ENCODE results near the gene WBP2. TPM values are rescaled to one million over a fixed set of nuclear protein-coding genes. Genes with fewer than 3 reads are reported as not detected.

The WBP2 gene
- total RNA-seq, 1 donor = 31.1 TPM

DNA sequence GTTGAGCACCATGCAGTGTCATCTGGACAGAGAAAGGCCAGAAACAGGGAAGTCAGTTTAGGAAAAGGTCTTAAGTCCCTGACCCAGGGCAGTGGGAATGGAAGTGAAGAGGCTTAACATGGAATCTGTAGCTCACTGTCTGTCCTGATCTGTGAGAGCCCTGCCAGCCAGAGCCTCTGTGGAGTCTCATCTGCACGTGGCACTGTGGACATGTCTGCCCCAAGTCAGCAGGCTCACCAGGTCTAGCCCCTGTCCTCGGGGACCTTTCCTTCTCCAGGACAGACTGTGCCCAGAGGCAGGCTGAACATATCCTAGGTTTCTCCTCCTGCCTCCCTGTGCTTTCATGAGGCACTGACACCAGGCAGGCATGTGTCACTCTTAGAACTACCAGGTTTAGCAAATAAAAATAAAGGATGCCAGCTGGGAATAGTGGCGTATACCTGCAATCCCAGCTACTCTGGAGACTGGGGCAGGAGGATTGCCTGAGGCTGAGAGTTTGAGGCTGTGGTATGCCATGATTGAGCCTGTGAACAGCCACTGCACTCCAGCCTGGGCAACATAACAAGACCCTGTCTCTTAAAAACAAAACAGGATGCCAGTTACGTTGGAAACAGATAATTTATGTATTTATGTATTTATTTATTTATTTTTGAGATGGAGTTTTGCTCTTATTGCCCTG, 48.2 kb downstream of the WBP2 start:
- Histone ChIP-seq H3K27ac (ENCODE audit: low read depth, low read length) (no peak overlapping the region), H2AFZ (ENCODE audit: low read length) (no peak overlapping the region)

DNA sequence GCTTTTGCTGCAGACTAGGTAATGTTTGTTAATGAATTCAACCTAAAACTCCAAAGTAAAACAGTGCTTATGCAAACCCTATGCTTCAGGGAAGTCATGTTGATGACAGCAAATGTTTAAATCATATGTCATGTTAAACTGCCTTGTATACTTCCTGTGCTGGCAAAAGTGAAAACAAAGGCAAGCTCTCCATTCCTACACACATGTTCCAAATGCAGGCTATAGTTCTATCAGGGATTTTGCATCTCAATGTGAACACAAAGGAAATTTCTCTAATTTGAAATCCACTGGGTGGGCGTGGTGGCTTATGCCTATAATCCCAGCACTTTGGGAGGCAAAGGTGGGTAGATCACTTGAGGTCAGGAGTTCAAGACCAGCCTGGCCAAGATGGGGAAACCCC, 51.3 kb downstream of the WBP2 start:
- Histone ChIP-seq H3K4me1 (ENCODE audit: insufficient read depth, low read length) (peaks cover 7% of the 10 kb centered on the region), H3K27ac (ENCODE audit: low read depth, low read length) (no peak overlapping the region), H3K79me2 (ENCODE audit: insufficient read depth, low read length) (peaks cover 17% of the 10 kb centered on the region), H2AFZ (ENCODE audit: low read length) (no peak overlapping the region), H3K36me3 (ENCODE audit: insufficient read depth, low read length) (peaks cover 11% of the 10 kb centered on the region), H3K4me2 (ENCODE audit: insufficient read depth, low read length) (no peak overlapping the region), H3K9me3 (ENCODE audit: low read depth, low read length) (no peaks in the 10 kb centered on the region), H3K4me3 (ENCODE audit: insufficient read depth, low read length) (no peak overlapping the region), H3K27me3 (ENCODE audit: insufficient read depth, low read length) (no peaks in the 10 kb centered on the region), H4K20me1 (ENCODE audit: insufficient read depth, low read length) (peaks cover 6% of the 10 kb centered on the region)
- TF ChIP-seq, protein P1, sequence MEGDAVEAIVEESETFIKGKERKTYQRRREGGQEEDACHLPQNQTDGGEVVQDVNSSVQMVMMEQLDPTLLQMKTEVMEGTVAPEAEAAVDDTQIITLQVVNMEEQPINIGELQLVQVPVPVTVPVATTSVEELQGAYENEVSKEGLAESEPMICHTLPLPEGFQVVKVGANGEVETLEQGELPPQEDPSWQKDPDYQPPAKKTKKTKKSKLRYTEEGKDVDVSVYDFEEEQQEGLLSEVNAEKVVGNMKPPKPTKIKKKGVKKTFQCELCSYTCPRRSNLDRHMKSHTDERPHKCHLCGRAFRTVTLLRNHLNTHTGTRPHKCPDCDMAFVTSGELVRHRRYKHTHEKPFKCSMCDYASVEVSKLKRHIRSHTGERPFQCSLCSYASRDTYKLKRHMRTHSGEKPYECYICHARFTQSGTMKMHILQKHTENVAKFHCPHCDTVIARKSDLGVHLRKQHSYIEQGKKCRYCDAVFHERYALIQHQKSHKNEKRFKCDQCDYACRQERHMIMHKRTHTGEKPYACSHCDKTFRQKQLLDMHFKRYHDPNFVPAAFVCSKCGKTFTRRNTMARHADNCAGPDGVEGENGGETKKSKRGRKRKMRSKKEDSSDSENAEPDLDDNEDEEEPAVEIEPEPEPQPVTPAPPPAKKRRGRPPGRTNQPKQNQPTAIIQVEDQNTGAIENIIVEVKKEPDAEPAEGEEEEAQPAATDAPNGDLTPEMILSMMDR (IDR thresholded peaks at IDR 0.05; ENCODE audit: extremely low read depth, low read depth, low read length) = no peak
- DNase-seq (ENCODE audit: insufficient read length, low spot score, missing footprints) = no peak

More for the DNA sequence above, 48.2 kb downstream of the WBP2 start:
- H3K36me3 ChIP-seq (ENCODE audit: insufficient read depth, low read length) = peaks cover 2% of the 10 kb centered on the region
- peaks cover 7% of the 10 kb centered on the region for H3K79me2 ChIP-seq (ENCODE audit: insufficient read depth, low read length)
- H3K4me2 ChIP-seq (ENCODE audit: insufficient read depth, low read length) = no peak overlapping the region
- no peak overlapping the region for H3K4me3 ChIP-seq (ENCODE audit: insufficient read depth, low read length)
- TF ChIP-seq, protein P1 (IDR thresholded peaks at IDR 0.05; ENCODE audit: extremely low read depth, low read depth, low read length) = no peak
- peaks cover 17% of the 10 kb centered on the region for H4K20me1 ChIP-seq (ENCODE audit: insufficient read depth, low read length)
- H3K9me3 ChIP-seq (ENCODE audit: low read depth, low read length) = no peaks in the 10 kb centered on the region
- peaks cover 20% of the 10 kb centered on the region for H3K4me1 ChIP-seq (ENCODE audit: insufficient read depth, low read length)
- H3K27me3 ChIP-seq (ENCODE audit: insufficient read depth, low read length) = no peaks in the 10 kb centered on the region
- DNase-seq (ENCODE audit: insufficient read length, low spot score, missing footprints) = no peak

DNA sequence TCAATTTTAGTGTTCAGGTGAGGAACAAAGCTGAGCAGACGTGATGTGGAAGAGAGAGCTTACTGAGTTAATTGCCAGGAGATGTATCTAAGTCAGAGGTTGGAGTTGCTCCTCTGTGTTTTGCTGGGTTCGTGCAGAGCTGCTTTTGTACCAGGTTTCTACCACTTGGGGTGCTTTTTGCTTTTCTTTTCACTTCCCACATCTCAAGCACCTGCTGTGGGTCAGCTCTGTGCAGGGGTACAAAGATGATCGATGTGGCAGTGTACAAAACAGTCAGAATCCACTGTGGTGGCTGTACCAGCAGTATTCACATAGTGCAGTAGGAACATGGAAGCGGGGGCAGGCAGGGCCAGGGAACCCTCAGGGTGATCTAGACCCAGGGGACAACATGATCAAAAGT, 55.7 kb downstream of the WBP2 start:
- Histone ChIP-seq H3K9me3 (ENCODE audit: low read depth, low read length) (no peaks in the 10 kb centered on the region), H3K4me2 (ENCODE audit: insufficient read depth, low read length) (no peak overlapping the region), H4K20me1 (ENCODE audit: insufficient read depth, low read length) (peaks cover 5% of the 10 kb centered on the region), H3K27ac (ENCODE audit: low read depth, low read length) (no peak overlapping the region), H2AFZ (ENCODE audit: low read length) (no peak overlapping the region), H3K4me3 (ENCODE audit: insufficient read depth, low read length) (no peak overlapping the region), H3K36me3 (ENCODE audit: insufficient read depth, low read length) (peaks cover 26% of the 10 kb centered on the region), H3K27me3 (ENCODE audit: insufficient read depth, low read length) (no peaks in the 10 kb centered on the region), H3K4me1 (ENCODE audit: insufficient read depth, low read length) (no peaks in the 10 kb centered on the region), H3K79me2 (ENCODE audit: insufficient read depth, low read length) (peaks cover 36% of the 10 kb centered on the region)
- no peak for DNase-seq (ENCODE audit: insufficient read length, low spot score, missing footprints)
- TF ChIP-seq, protein P1 (IDR thresholded peaks at IDR 0.05; ENCODE audit: extremely low read depth, low read depth, low read length) = no peak

DNA sequence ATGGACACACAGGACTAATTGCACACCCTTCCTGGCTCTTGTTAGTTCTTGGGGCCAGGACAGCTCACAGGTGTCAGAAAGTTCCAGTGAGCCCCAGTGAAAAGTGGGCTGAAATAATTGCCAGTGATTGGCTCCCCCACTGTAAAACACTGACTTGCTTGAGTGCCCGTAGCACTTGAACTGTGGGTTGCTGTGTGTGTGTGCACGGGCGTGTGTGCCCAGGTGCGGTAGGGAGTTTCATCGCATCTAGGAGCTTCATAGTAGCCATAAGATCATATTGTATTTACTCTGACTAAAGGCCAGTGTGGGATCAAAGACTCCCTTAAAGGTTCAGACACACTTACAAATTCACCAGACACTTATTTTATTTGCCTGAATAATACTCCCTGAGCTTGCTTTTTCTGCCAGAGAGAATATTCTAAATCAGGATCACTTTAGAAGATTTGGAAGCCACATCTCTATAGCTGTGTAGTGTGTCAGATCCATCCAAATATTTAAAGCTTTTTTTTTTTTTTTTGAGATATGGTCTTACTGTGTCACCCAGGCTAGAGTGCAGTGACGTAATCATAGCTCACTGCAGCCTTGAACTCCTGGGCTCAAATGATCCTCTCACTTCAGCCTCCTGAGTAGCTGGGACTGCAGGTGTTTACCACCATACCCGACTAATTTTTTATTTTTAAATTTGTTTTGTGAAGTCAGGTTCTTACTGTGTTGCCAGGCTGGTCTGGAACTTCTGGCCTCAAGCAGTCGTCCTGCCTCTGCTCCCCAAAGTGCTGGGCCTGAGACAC, 59.1 kb downstream of the WBP2 start:
- peaks cover 8% of the 10 kb centered on the region for H3K4me1 ChIP-seq (ENCODE audit: insufficient read depth, low read length)
- H2AFZ ChIP-seq (ENCODE audit: low read length) = no peak overlapping the region
- no peaks in the 10 kb centered on the region for H3K9me3 ChIP-seq (ENCODE audit: low read depth, low read length)
- no peak overlapping the region for H3K4me2 ChIP-seq (ENCODE audit: insufficient read depth, low read length)
- H3K4me3 ChIP-seq (ENCODE audit: insufficient read depth, low read length) = no peak overlapping the region
- DNase-seq (ENCODE audit: insufficient read length, low spot score, missing footprints) = peak; percentile 64
- peaks cover 60% of the 10 kb centered on the region for H3K79me2 ChIP-seq (ENCODE audit: insufficient read depth, low read length)
- peaks cover 5% of the 10 kb centered on the region for H4K20me1 ChIP-seq (ENCODE audit: insufficient read depth, low read length)
- no peaks in the 10 kb centered on the region for H3K27me3 ChIP-seq (ENCODE audit: insufficient read depth, low read length)
- H3K36me3 ChIP-seq (ENCODE audit: insufficient read depth, low read length) = peaks cover 40% of the 10 kb centered on the region
- H3K27ac ChIP-seq (ENCODE audit: low read depth, low read length) = no peak overlapping the region
- TF ChIP-seq, protein P1 (IDR thresholded peaks at IDR 0.05; ENCODE audit: extremely low read depth, low read depth, low read length) = no peak

Measured in osteoblast (primary cell).